NCI-H460 (cell line): ENCODE measurements around the gene NXPE3. TPM values are rescaled to one million over a fixed set of nuclear protein-coding genes. Genes with fewer than 3 reads are reported as not detected.

Experiments used
- DNase-seq: peaks from one replicate; pipeline ENCODE4 v3.0.0-alpha.2; 2016; ENCODE audit warnings: low read depth; ENCODE audit errors: extremely low read depth
- total RNA-seq: library from RNA; depleted of rRNA; stranded (reverse); fragments of >200 nt; shearing (Covaris generic); gene quantifications from 2 replicates; pipeline ENCODE4 v1.2.3, GENCODE V29; 2014

Gene NXPE3
- total RNA-seq, 1 experiment from 2014 or later: 22.6 TPM

GRCh38 chr3:101801174-101801573, 22.2 kb downstream of the NXPE3 start:
- DNase-seq: no peak

GRCh38 chr3:101802179-101802578, 23.2 kb downstream of the NXPE3 start:
- no peak for DNase-seq

- peak; percentile 65 for DNase-seq
Measured at GRCh38 chr3:101803173-101803782, 24.3 kb downstream of the NXPE3 start.

GRCh38 chr3:101803939-101804338, 24.9 kb downstream of the NXPE3 start:
- no peak for DNase-seq

- DNase-seq: no peak
Measured at GRCh38 chr3:101806491-101806890, 27.5 kb downstream of the NXPE3 start.

GRCh38 chr3:101807888-101808287, 28.9 kb downstream of the NXPE3 start:
- DNase-seq: no peak

- peak; percentile 15 for DNase-seq
Measured at GRCh38 chr3:101809178-101810021, 30.4 kb downstream of the NXPE3 start.

GRCh38 chr3:101810022-101810418, 31.0 kb downstream of the NXPE3 start:
- no peak for DNase-seq

GRCh38 chr3:101811875-101812274, 32.9 kb downstream of the NXPE3 start:
- DNase-seq: no peak

- no peak for DNase-seq
Measured at GRCh38 chr3:101812895-101813294, 33.9 kb downstream of the NXPE3 start.

- DNase-seq: no peak
Measured at GRCh38 chr3:101813817-101814440, 34.9 kb downstream of the NXPE3 start.

GRCh38 chr3:101814835-101815234, 35.8 kb downstream of the NXPE3 start:
- DNase-seq: no peak

GRCh38 chr3:101816215-101817149, 37.5 kb downstream of the NXPE3 start:
- DNase-seq: no peak

- DNase-seq: no peak
Measured at GRCh38 chr3:101817992-101818391, 39.0 kb downstream of the NXPE3 start.

GRCh38 chr3:101819649-101820206, 40.7 kb downstream of the NXPE3 start:
- no peak for DNase-seq

GRCh38 chr3:101821503-101821902, 42.5 kb downstream of the NXPE3 start:
- no peak for DNase-seq

- DNase-seq: no peak
Measured at GRCh38 chr3:101823525-101823924, 44.5 kb downstream of the NXPE3 start.

- DNase-seq: no peak
Measured at GRCh38 chr3:101824702-101825101, 45.7 kb downstream of the NXPE3 start.

GRCh38 chr3:101825904-101826445, 47.0 kb downstream of the NXPE3 start:
- DNase-seq: no peak
